ENCODE data around the gene BABAM2. TPM values are rescaled to one million over a fixed set of nuclear protein-coding genes. Genes with fewer than 3 reads are reported as not detected.

The BABAM2 gene
- total and polyA plus RNA-seq, 10 of the 15 experiments (the other 5 are each of a cell fraction or from before 2014, with no cell fraction given) = 30.7 to 59.9 (median 44.5) TPM

- CTCF ChIA-PET = no interaction called here
- DNase-seq (ENCODE audit: low read depth, low spot score) (no peak), ATAC-seq (no peak), FAIRE-seq (no peak)
- no TSS peak for BruUV-seq (replicated peaks)
- no peaks in the 10 kb centered on the region for H3K27me3 ChIP-seq (replicated peaks in 1 of 2; ENCODE audit: control insufficient read depth in 2 of 2, insufficient read depth in 2 of 2, low read length in 1 of 2)
- H3K27ac ChIP-seq (ENCODE audit: control insufficient read depth, insufficient read depth) = no peak overlapping the region
- H3K4me1 ChIP-seq (ENCODE audit: control insufficient read depth, insufficient read depth, low read length) = no peaks in the 10 kb centered on the region
- SMC1A ChIA-PET (ENCODE audit: uncharacterized antibody, unreplicated experiment) = no interaction called here
- WGBS (ENCODE audit: insufficient coverage, insufficient replicate concordance, low lambda C conversion rate, missing lambda C conversion rate) = 99% methylated on average over 5 of the region's 5 CpGs
- in situ Hi-C loops (cut with MboI) = no loop called here
- no peak overlapping the region for H3K9ac ChIP-seq (ENCODE audit: control insufficient read depth, insufficient read depth, low read length)
- H3K9me3 ChIP-seq (replicated peaks; ENCODE audit: control insufficient read depth, insufficient read depth, low read length) = no peaks in the 10 kb centered on the region
- intact Hi-C loops (cut with micrococcal nuclease; ENCODE audit: unreplicated experiment) = no loop called here
- RAD21 ChIA-PET (ENCODE audit: unreplicated experiment) = no interaction called here
- no peaks in the 10 kb centered on the region; a peak in 1 of 4 replicates for H3K36me3 ChIP-seq (ENCODE audit: control insufficient read depth in 2 of 2, insufficient read depth in 2 of 2, low read length in 1 of 2)
- H3K4me2 ChIP-seq (ENCODE audit: control insufficient read depth, insufficient read depth) = no peak overlapping the region
- H3K4me3 ChIP-seq = no peak overlapping the region
- POLR2A ChIA-PET = interaction anchor here (0.7 kb wide), 1 partner anchor 35 kb away, joined by 7 read pairs; no protein-coding TSS in a partner anchor
- no peak overlapping the region for H2AFZ ChIP-seq (ENCODE audit: control insufficient read depth, low read depth, low read length)
- no peak for TF ChIP-seq SMARCA5 (IDR thresholded peaks at IDR 0.05)
- TF ChIP-seq CREB1 (IDR thresholded peaks at IDR 0.05; ENCODE audit: low read depth) = no peak
- no peak for TF ChIP-seq ZBTB11 (CRISPR knock-in tag; IDR thresholded peaks at IDR 0.05)
- TF ChIP-seq ZNF687 (IDR thresholded peaks at IDR 0.05) = no peak
- TF ChIP-seq RUNX3 (IDR thresholded peaks at IDR 0.05; ENCODE audit: low read length) = no peak
- no peak for TF ChIP-seq FOXM1 (IDR thresholded peaks at IDR 0.05; ENCODE audit: low read depth, low read length)
- TF ChIP-seq JUND (IDR thresholded peaks at IDR 0.05; ENCODE audit: low read depth, low read length) = no peak
- no peak for TF ChIP-seq NRF1 (conservative IDR thresholded peaks at IDR 0.05; ENCODE audit: low read depth, low read length)
- no peak for TF ChIP-seq MEF2B (IDR thresholded peaks at IDR 0.05; ENCODE audit: partially characterized antibody, poor library complexity, severe bottlenecking)
- no peak for TF ChIP-seq CEBPB (IDR thresholded peaks at IDR 0.05; ENCODE audit: borderline replicate concordance in 1 of 2, low read depth in 2 of 2, low read length in 2 of 2)
- no peak for TF ChIP-seq TCF7 (IDR thresholded peaks at IDR 0.05; ENCODE audit: borderline replicate concordance)
- TF ChIP-seq SRF (IDR thresholded peaks at IDR 0.05; ENCODE audit: low read depth in 2 of 2, low read length in 2 of 2) = no peak
- TF ChIP-seq POLR2AphosphoS5 (IDR thresholded peaks at IDR 0.05; ENCODE audit: low read length) = no peak
- no peak for TF ChIP-seq PRDM15 (CRISPR knock-in tag; IDR thresholded peaks at IDR 0.05)
- TF ChIP-seq SP1 (IDR thresholded peaks at IDR 0.05; ENCODE audit: low read depth, low read length) = no peak
- H4K20me1 ChIP-seq (ENCODE audit: control insufficient read depth, insufficient read depth) = no peaks in the 10 kb centered on the region
- no peaks in the 10 kb centered on the region for H3K79me2 ChIP-seq (ENCODE audit: control insufficient read depth, insufficient read depth, low read length)
Observed at GRCh38 chr2:28288620-28289019, 398.1 kb downstream of the BABAM2 start.
